A549 treated with AZD9567 at 1 μM for 4 hours (cell line): ENCODE measurements around the gene DNAH1. TPM values are rescaled to one million over a fixed set of nuclear protein-coding genes. Genes with fewer than 3 reads are reported as not detected.

Experiments
- total RNA-seq: library from RNA; stranded (reverse); fragments of 200-300 nt; extraction: Qiagen RNA extraction; gene quantifications from 5 replicates; pipeline ENCODE4 v1.2.3, GENCODE V29; 2022; ENCODE audit not compliant: insufficient read depth

Gene DNAH1
- 0.60 to 5.8 TPM (median 1.1 TPM) in 5 replicates for total RNA-seq

GRCh38 chr3:52315977-52316764 is at the start of gene DNAH1:
DNAH1 (plus strand) TSS chr3:52316319; CDS start chr3:52322443, 6,124 bp downstream.

GRCh38 chr3:52278510-52279069 is 37.5 kb upstream of the DNAH1 start, which contains the start of gene WDR82:
WDR82 (minus strand) TSS chr3:52278649; CDS start chr3:52278361, 288 bp downstream.

GRCh38 chr3:52444860-52445793 is 129.0 kb downstream of the DNAH1 start, which contains the start of gene SEMA3G:
SEMA3G (minus strand) TSS chr3:52445103; CDS start chr3:52445027, 76 bp downstream.

Other genes starting within 250 kb of the DNAH1 start
- gene POC1A, start 161.9 kb upstream of the DNAH1 start, total RNA-seq, result 18.6 to 20.4 TPM (median 19.3 TPM) in 5 replicates
- gene ALAS1, start 118.2 kb upstream of the DNAH1 start, total RNA-seq, result 48.2 to 77.0 TPM (median 49.7 TPM) in 5 replicates
- gene TLR9, start 90.7 kb upstream of the DNAH1 start, total RNA-seq, result 0.08 TPM in 1 of 5 replicates, not detected in the others
- 61.3 to 72.0 TPM (median 67.9 TPM) in 5 replicates for gene TWF2, start 77.2 kb upstream of the DNAH1 start, total RNA-seq
- 2.7 to 4.5 TPM (median 4.2 TPM) in 5 replicates for gene PPM1M, start 70.6 kb upstream of the DNAH1 start, total RNA-seq
- 50.3 to 60.0 TPM (median 52.9 TPM) in 5 replicates for gene WDR82, start 37.7 kb upstream of the DNAH1 start, total RNA-seq
- 4.2 to 5.3 TPM (median 4.5 TPM) in 5 replicates for gene GLYCTK, start 28.5 kb upstream of the DNAH1 start, total RNA-seq
- gene BAP1, start 93.7 kb downstream of the DNAH1 start, total RNA-seq, result 33.7 to 38.9 TPM (median 36.2 TPM) in 5 replicates
- 2.5 to 3.4 TPM (median 2.9 TPM) in 4 of 5 replicates, not detected in the other for gene PHF7, start 94.3 kb downstream of the DNAH1 start, total RNA-seq
- 0.07 to 0.17 TPM (median 0.15 TPM) in 4 of 5 replicates, not detected in the other for gene SEMA3G, start 128.8 kb downstream of the DNAH1 start, total RNA-seq
- 0.78 to 4.7 TPM (median 1.3 TPM) in 5 replicates for gene TNNC1, start 137.7 kb downstream of the DNAH1 start, total RNA-seq
- gene NISCH, start 139.3 kb downstream of the DNAH1 start, total RNA-seq, result 12.5 to 19.7 TPM (median 16.1 TPM) in 5 replicates
- gene STAB1, start 179.0 kb downstream of the DNAH1 start, total RNA-seq, result 0.03 to 0.11 TPM (median 0.06 TPM) in 4 of 5 replicates, not detected in the other
- gene NT5DC2, start 217.5 kb downstream of the DNAH1 start, total RNA-seq, result 68.5 to 107 TPM (median 101 TPM) in 5 replicates
- 56.4 to 73.8 TPM (median 65.5 TPM) in 5 replicates for gene UQCC5, start 220.3 kb downstream of the DNAH1 start, total RNA-seq